Chondrocyte (in vitro differentiated cells): Measurements from ENCODE around the gene MS4A15. TPM values are rescaled to one million over a fixed set of nuclear protein-coding genes. Genes with fewer than 3 reads are reported as not detected.
"Not testable (repeated sequence)": the region's sequence is repeated elsewhere in the genome, so short reads cannot be mapped to it uniquely, and the experiment has no call there.

Experiments
- DNase-seq: peaks from one replicate; pipeline ENCODE4 v3.0.0; 2021; ENCODE audit warnings: mixed read lengths, low spot score
- H3K27ac Mint-ChIP-seq: one replicate; pipeline ENCODE4 v1.8.0; 2021; ENCODE audit warnings: mild to moderate bottlenecking, moderate library complexity, mixed read lengths; ENCODE audit not compliant: unreplicated experiment
- H3K27me3 Mint-ChIP-seq: 2 replicates; pipeline ENCODE4 v1.8.0; 2021; ENCODE audit warnings: low read depth, mixed read lengths
- H3K36me3 Mint-ChIP-seq: 2 replicates; pipeline ENCODE4 v1.8.0; 2021; ENCODE audit warnings: low read depth, mixed read lengths
- H3K4me1 Mint-ChIP-seq: 2 replicates; pipeline ENCODE4 v1.8.0; 2021; ENCODE audit warnings: low read depth, mild to moderate bottlenecking, mixed read lengths
- H3K4me3 Mint-ChIP-seq: one replicate; pipeline ENCODE4 v1.8.0; 2021; ENCODE audit warnings: mild to moderate bottlenecking, moderate library complexity, mixed read lengths; ENCODE audit not compliant: unreplicated experiment
- H3K9me3 Mint-ChIP-seq: 2 replicates; pipeline ENCODE4 v1.8.0; 2021; ENCODE audit warnings: low read depth, mixed read lengths
- CTCF ChIP-seq: fragments of 200-600 bp; sonication (generic); IDR thresholded peaks from 2 replicates; pipeline ENCODE4 v1.5.0; 2021; ENCODE audit warnings: antibody characterized with exemption, mild to moderate bottlenecking, moderate library complexity
- total RNA-seq: library from RNA; stranded (reverse); gene quantifications from 3 replicates; pipeline ENCODE4 v1.2.1, GENCODE V29; 2021

Gene MS4A15
- total RNA-seq, 1 donor from 2014 or later: not detected

DNA sequence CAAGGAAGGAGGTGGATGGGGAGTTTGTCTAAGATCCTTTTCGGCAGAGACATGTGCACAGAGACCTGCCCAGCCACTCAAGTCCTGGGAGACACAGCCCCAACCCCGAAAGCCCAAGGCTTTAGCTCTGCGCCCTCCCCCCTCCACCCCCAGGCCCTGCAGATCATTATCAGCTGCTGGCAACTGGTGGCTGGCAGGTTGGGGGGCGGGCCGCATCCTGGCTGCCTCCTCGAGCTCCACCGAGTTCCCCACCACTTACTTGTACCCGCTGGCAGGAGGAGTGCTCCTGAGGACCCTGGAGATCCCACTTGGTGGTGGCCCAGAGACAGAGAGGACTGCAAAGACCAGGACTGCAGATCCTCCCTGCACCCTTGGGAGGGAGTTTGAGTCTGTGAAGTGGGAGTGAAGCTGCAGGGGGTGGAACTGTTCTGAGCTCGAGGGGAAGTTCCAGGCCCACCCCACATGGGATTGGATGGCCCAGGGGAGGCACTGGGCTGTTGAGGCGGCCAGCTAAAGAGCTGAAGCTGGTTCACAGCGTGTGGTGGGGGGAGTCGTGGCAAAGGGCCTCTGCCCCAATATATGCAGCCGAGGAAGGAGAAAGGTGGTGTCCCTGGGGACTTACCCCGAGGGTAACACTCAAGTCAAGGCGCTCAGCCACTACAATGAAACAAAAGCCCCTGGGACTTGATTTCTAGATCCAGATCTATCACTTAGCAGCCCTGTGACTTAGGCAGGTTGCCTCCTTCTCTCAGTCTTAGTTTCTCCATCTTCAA is 65.3 kb downstream of the MS4A15 start:
- Mint-ChIP-seq H3K4me3 (no peak overlapping the region), H3K4me1 (no peaks in the 10 kb centered on the region), H3K27me3 (peaks cover 11% of the 10 kb centered on the region), H3K9me3 (peaks cover 3% of the 10 kb centered on the region), H3K27ac (no peak overlapping the region), H3K36me3 (no peaks in the 10 kb centered on the region)
- no peak for DNase-seq
- TF ChIP-seq CTCF: no peak

GRCh38 chr11:60823745-60824306 is 67.2 kb downstream of the MS4A15 start:
- not testable (repeated sequence) for H3K4me1 Mint-ChIP-seq, DNase-seq, H3K36me3 Mint-ChIP-seq, H3K27ac Mint-ChIP-seq, H3K9me3 Mint-ChIP-seq, H3K4me3 Mint-ChIP-seq
- peaks cover 20% of the 10 kb centered on the region for H3K27me3 Mint-ChIP-seq

DNA sequence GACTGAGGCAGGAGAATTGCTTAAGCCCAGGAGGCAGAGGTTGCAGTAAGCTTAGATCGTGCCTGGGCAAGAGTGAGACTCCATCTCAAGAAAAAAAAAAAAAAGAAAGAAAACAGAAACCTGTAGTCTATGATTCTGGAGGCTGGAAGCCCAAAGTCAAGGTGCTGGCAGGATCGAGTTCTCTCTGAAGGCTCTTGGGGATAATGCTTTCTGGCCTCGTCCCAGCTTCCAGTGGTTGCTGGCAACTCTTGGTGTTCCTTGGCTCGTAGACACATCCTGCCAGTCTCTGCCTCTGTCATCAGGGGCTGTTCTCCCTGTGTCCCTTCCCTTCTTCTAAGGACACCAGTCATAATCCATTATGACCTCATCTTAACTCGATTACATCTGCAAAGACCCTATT is 68.5 kb downstream of the MS4A15 start:
- no peak overlapping the region for H3K4me3 Mint-ChIP-seq
- no peak for TF ChIP-seq CTCF
- H3K36me3 Mint-ChIP-seq: no peaks in the 10 kb centered on the region
- no peak for DNase-seq
- no peak overlapping the region for H3K27ac Mint-ChIP-seq
- peaks cover 21% of the 10 kb centered on the region for H3K27me3 Mint-ChIP-seq
- H3K9me3 Mint-ChIP-seq: no peaks in the 10 kb centered on the region
- H3K4me1 Mint-ChIP-seq: no peaks in the 10 kb centered on the region

- DNase-seq: peak; percentile 77
- peaks cover under 1% of the 10 kb centered on the region for H3K4me1 Mint-ChIP-seq
- no peak overlapping the region for H3K27ac Mint-ChIP-seq
- no peaks in the 10 kb centered on the region for H3K36me3 Mint-ChIP-seq
- no peak for TF ChIP-seq CTCF
- peaks cover 21% of the 10 kb centered on the region for H3K27me3 Mint-ChIP-seq
- no peak overlapping the region for H3K4me3 Mint-ChIP-seq
- H3K9me3 Mint-ChIP-seq: no peaks in the 10 kb centered on the region
Measured at GRCh38 chr11:60825790-60826189, 69.1 kb downstream of the MS4A15 start.

Other genes with a start within 250 kb of the MS4A15 start
- not detected in 3 replicates for gene MS4A13, start 241.5 kb upstream of the MS4A15 start, total RNA-seq
- not detected in 3 replicates for gene MS4A8, start 57.3 kb upstream of the MS4A15 start, total RNA-seq
- not detected in 3 replicates for gene MS4A18, start 32.1 kb upstream of the MS4A15 start, total RNA-seq
- not detected in 3 replicates for gene MS4A10, start 28.5 kb downstream of the MS4A15 start, total RNA-seq
- gene CCDC86, start 85.2 kb downstream of the MS4A15 start, total RNA-seq: 16.6 to 18.6 TPM (median 17.7 TPM) in 3 replicates
- gene PTGDR2, start 99.1 kb downstream of the MS4A15 start, total RNA-seq: 0.12 TPM in 1 of 3 replicates, not detected in the others
- 0.40 to 0.49 TPM in 2 of 3 replicates, not detected in the other for gene ZP1, start 110.7 kb downstream of the MS4A15 start, total RNA-seq
- gene PRPF19, start 149.7 kb downstream of the MS4A15 start, total RNA-seq: 48.4 to 51.3 TPM (median 48.6 TPM) in 3 replicates
- gene TMEM109, start 157.3 kb downstream of the MS4A15 start, total RNA-seq: 97.0 to 124 TPM (median 104 TPM) in 3 replicates
- gene TMEM132A, start 167.6 kb downstream of the MS4A15 start, total RNA-seq: 41.3 to 72.0 TPM (median 69.8 TPM) in 3 replicates
- 0.54 to 1.6 TPM (median 0.62 TPM) in 3 replicates for gene SLC15A3, start 195.3 kb downstream of the MS4A15 start, total RNA-seq
- gene CD6, start 214.8 kb downstream of the MS4A15 start, total RNA-seq: 0.33 TPM in 1 of 3 replicates, not detected in the others